ENCODE measurements around the gene SEC24A.
A peak's percentile ranks its signal among the peaks of the same experiment; 100 is the strongest.
"Not testable (repeated sequence)": the region's sequence is repeated elsewhere in the genome, so short reads cannot be mapped to it uniquely, and the experiment has no call there.

The SEC24A gene

GRCh38 chr5:134651531-134651930 is 2.9 kb downstream of the SEC24A start:
- no peak for DNase-seq

GRCh38 chr5:134656690-134657089 is 8.1 kb downstream of the SEC24A start:
- DNase-seq: no peak

- DNase-seq: no peak
These were observed 10.9 kb downstream of the SEC24A start for GRCh38 chr5:134659456-134659855.

- no peak for DNase-seq
These were observed 11.3 kb downstream of the SEC24A start for GRCh38 chr5:134659922-134660321.

- no peak for DNase-seq
These were observed 14.4 kb downstream of the SEC24A start for GRCh38 chr5:134662971-134663370.

GRCh38 chr5:134664448-134664847 is 15.9 kb downstream of the SEC24A start:
- DNase-seq: no peak

GRCh38 chr5:134673546-134673945 is 25.0 kb downstream of the SEC24A start:
- not testable (repeated sequence) for DNase-seq

GRCh38 chr5:134677357-134677756 is 28.8 kb downstream of the SEC24A start:
- DNase-seq: not testable (repeated sequence)

- DNase-seq: not testable (repeated sequence)
These were observed 41.6 kb downstream of the SEC24A start for GRCh38 chr5:134690144-134690543.

GRCh38 chr5:134692722-134693121 is 44.1 kb downstream of the SEC24A start:
- no peak for DNase-seq

- no peak for DNase-seq
These were observed 59.7 kb downstream of the SEC24A start for GRCh38 chr5:134708301-134708700.

GRCh38 chr5:134714120-134714519 is 65.5 kb downstream of the SEC24A start:
- DNase-seq: no peak

- no peak for DNase-seq
These were observed 66.0 kb downstream of the SEC24A start for GRCh38 chr5:134714541-134714940.

- DNase-seq: not testable (repeated sequence)
These were observed 66.9 kb downstream of the SEC24A start for GRCh38 chr5:134715466-134715865.

GRCh38 chr5:134724872-134725271 is 76.3 kb downstream of the SEC24A start:
- DNase-seq: no peak

GRCh38 chr5:134732819-134733218 is 84.2 kb downstream of the SEC24A start:
- DNase-seq: peak; percentile 50

- DNase-seq: no peak
These were observed 86.7 kb downstream of the SEC24A start for GRCh38 chr5:134735243-134735642.

- no peak for DNase-seq
These were observed 87.7 kb downstream of the SEC24A start for GRCh38 chr5:134736173-134736812.

GRCh38 chr5:134738133-134738962 is 89.8 kb downstream of the SEC24A start, which contains the start of gene CAMLG:
Gene CAMLG (plus strand): TSS chr5:134738548. CDS start chr5:134738621, 73 bp downstream.
- DNase-seq: peak; percentile 96

- peak; percentile 44 for DNase-seq
These were observed 90.5 kb downstream of the SEC24A start for GRCh38 chr5:134738963-134739661.

- no peak for DNase-seq
These were observed 92.5 kb downstream of the SEC24A start for GRCh38 chr5:134741052-134741451.

GRCh38 chr5:134742134-134742533 is 93.5 kb downstream of the SEC24A start:
- no peak for DNase-seq

- DNase-seq: no peak
These were observed 100.8 kb downstream of the SEC24A start for GRCh38 chr5:134749415-134749814.

- no peak for DNase-seq
These were observed 109.6 kb downstream of the SEC24A start for GRCh38 chr5:134758176-134758503.
